ENCODE measurements around the gene PPP1R27.

The PPP1R27 gene

DNA sequence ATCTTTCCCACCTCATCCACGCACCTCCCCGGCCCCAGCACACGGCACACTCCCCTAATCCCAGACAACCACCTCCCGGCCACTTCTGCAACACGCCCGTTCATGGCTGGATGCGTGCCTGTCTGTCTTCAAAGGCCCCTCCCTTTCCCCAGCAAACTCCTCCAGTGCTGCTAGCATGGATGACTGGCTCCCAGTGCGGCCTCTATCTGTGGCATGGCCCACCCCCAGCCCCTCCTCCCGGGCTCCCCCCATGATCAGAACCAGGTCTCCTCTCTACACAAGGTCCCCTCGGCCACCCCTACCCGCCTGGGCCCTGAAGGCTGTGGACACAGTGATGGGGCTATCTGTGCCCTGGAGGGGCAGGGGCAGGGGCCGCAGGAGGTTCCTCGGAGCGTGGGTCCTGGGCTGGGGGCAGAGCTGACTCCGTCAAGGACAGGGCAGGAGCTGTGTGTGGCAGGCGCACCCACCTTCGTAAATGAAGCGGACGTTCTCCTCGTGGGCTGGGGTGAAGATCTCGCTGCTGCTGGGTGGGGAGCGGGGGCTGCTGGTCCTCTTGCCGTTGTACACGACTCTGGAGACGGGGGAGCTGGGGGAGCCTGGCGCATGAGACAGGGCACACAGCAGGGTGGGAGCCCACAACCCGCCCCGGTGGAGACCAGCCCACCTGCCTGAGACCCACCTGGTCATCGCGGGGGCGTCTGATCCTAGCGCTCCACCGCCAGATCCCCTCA lies 10.9 kb downstream of the PPP1R27 start:
- H4K20me1 ChIP-seq (ENCODE audit: insufficient read depth) = no peaks in the 10 kb centered on the region
- no peaks in the 10 kb centered on the region for H3K36me3 ChIP-seq (ENCODE audit: insufficient read depth)
- H3K79me2 ChIP-seq (ENCODE audit: insufficient read depth, low read depth) = no peaks in the 10 kb centered on the region
- TF ChIP-seq, protein P1, sequence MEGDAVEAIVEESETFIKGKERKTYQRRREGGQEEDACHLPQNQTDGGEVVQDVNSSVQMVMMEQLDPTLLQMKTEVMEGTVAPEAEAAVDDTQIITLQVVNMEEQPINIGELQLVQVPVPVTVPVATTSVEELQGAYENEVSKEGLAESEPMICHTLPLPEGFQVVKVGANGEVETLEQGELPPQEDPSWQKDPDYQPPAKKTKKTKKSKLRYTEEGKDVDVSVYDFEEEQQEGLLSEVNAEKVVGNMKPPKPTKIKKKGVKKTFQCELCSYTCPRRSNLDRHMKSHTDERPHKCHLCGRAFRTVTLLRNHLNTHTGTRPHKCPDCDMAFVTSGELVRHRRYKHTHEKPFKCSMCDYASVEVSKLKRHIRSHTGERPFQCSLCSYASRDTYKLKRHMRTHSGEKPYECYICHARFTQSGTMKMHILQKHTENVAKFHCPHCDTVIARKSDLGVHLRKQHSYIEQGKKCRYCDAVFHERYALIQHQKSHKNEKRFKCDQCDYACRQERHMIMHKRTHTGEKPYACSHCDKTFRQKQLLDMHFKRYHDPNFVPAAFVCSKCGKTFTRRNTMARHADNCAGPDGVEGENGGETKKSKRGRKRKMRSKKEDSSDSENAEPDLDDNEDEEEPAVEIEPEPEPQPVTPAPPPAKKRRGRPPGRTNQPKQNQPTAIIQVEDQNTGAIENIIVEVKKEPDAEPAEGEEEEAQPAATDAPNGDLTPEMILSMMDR (conservative IDR thresholded peaks at IDR 0.05; ENCODE audit: low read depth, low read length) = no peak
- H3K27ac ChIP-seq = no peak overlapping the region
- no peak overlapping the region for H3K9ac ChIP-seq
- H3K4me3 ChIP-seq (IDR thresholded peaks at IDR 0.05; ENCODE audit: insufficient read depth, low read depth, low read length) = no peak overlapping the region
- H3K4me2 ChIP-seq = no peak overlapping the region
- H2AFZ ChIP-seq (ENCODE audit: low read depth) = no peak overlapping the region
- H3K4me1 ChIP-seq (ENCODE audit: low read depth, poor library complexity, severe bottlenecking) = no peaks in the 10 kb centered on the region
- no peaks in the 10 kb centered on the region for H3K27me3 ChIP-seq (ENCODE audit: insufficient read depth, low read depth)

DNA sequence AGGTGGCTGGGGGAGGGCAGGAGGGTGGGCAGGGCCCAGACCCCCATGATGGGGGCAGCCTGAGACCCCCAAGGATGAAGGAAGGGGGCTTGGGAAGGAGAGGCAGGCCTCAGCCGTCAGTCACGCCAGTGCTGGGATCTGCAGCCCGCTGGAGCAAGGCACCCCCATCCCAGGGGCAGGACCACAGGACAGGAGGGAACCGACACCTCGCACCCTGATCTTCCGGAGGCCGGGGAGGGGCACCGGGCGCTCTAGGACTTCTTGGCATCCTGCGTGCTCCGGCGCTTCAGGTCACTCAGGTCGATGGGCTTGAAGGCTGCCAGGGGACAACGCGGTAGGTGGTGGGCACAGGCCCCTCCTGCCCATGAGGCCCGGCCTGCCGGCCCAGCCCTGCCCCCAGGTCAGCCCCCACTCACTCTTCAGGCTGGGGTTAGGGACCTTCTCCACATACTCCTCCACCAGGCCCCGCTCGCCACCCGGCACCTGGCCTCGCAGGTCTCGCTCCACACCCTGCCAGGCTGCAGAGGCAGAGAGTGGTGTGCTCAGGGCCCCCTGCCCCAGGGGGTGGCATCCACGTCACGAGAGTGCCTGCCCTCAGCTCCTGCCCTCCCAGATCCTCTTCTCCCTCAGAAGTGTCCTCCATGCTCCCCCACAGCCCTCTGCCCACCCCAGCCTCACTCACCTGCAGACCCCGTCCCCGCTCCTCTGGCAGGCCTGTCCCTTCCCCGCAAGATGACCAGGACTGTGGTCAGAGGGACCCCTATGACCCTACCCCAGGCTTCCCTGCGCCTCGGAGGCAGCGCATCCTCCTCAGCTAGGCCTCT lies 11.6 kb downstream of the PPP1R27 start:
- Histone ChIP-seq H3K4me3 (IDR thresholded peaks at IDR 0.05; ENCODE audit: insufficient read depth, low read depth, low read length) (no peak overlapping the region), H3K36me3 (ENCODE audit: insufficient read depth) (no peaks in the 10 kb centered on the region), H3K27me3 (ENCODE audit: insufficient read depth, low read depth) (peaks cover 2% of the 10 kb centered on the region; the same call in 1 of the 2 replicates), H4K20me1 (ENCODE audit: insufficient read depth) (no peaks in the 10 kb centered on the region), H3K79me2 (ENCODE audit: insufficient read depth, low read depth) (no peaks in the 10 kb centered on the region), H3K9ac (no peak overlapping the region), H3K4me1 (ENCODE audit: low read depth, poor library complexity, severe bottlenecking) (no peaks in the 10 kb centered on the region), H3K4me2 (no peak overlapping the region), H3K27ac (no peak overlapping the region), H2AFZ (ENCODE audit: low read depth) (no peak overlapping the region)
- TF ChIP-seq, protein P1 (conservative IDR thresholded peaks at IDR 0.05; ENCODE audit: low read depth, low read length) = no peak

DNA sequence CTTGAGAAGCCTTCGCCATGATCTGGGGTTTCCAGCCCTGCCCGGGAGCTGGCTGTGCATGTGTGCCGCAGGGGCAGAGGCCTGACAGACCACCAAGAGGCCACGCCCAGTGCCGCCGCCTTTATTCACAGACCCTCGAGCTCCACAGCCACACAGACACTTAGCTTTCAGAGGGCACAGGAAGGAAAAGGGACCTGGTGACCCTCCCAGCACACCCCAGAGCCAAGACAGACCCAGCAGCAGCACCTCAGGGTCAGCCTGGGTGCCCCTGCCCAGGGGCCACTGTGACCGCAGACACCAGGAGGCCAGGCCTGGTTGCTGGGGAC lies 12.6 kb downstream of the PPP1R27 start:
- TF ChIP-seq, protein P1 (conservative IDR thresholded peaks at IDR 0.05; ENCODE audit: low read depth, low read length) = no peak
- Histone ChIP-seq H3K4me3 (IDR thresholded peaks at IDR 0.05; ENCODE audit: insufficient read depth, low read depth, low read length) (no peak overlapping the region), H3K79me2 (ENCODE audit: insufficient read depth, low read depth) (no peaks in the 10 kb centered on the region), H3K4me1 (ENCODE audit: low read depth, poor library complexity, severe bottlenecking) (no peaks in the 10 kb centered on the region), H3K4me2 (no peak overlapping the region), H3K27me3 (ENCODE audit: insufficient read depth, low read depth) (peaks cover 11% of the 10 kb centered on the region), H3K36me3 (ENCODE audit: insufficient read depth) (no peaks in the 10 kb centered on the region), H4K20me1 (ENCODE audit: insufficient read depth) (no peaks in the 10 kb centered on the region), H2AFZ (ENCODE audit: low read depth) (no peak overlapping the region), H3K9ac (no peak overlapping the region), H3K27ac (no peak overlapping the region)

DNA sequence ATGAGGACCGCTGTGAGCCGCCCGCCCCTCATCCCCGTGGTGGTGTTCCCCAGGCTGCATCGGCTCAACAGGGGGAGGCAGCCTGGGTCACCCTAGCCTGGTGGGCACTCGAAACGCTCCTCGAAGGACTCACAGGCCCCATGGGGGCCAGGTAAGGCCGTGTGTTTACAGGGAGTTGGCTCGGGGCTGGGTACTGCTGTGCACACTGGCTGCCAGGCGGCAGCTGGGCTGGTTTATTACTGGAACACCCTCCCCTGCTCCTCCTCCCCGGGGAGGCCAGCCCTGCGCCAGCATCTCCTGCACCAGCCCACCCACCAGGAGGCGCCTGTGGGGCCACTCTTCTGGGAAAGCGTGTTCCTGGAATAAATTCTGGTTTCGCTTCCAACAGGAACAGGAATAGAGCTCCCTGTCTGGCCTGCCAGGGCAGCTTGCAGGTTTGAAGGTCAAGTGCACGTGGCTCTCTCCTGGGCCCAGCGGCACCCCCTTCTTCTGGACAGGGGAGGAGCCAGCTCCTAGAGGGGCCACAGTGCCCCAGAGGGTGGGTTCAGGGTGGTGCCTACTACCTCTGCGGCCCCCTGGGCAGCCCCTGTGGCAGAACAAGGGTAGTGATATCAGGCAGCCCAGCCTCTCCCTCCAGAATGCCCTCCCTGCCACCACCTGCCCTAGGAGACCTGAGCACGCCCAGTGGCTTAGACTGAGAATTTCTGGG lies 13.1 kb downstream of the PPP1R27 start:
- TF ChIP-seq, protein P1 (conservative IDR thresholded peaks at IDR 0.05; ENCODE audit: low read depth, low read length) = no peak
- H4K20me1 ChIP-seq (ENCODE audit: insufficient read depth) = no peaks in the 10 kb centered on the region
- no peak overlapping the region for H2AFZ ChIP-seq (ENCODE audit: low read depth)
- H3K27me3 ChIP-seq (ENCODE audit: insufficient read depth, low read depth) = peaks cover 16% of the 10 kb centered on the region
- H3K27ac ChIP-seq = no peak overlapping the region
- no peaks in the 10 kb centered on the region for H3K4me1 ChIP-seq (ENCODE audit: low read depth, poor library complexity, severe bottlenecking)
- H3K9ac ChIP-seq = no peak overlapping the region
- no peak overlapping the region for H3K4me3 ChIP-seq (IDR thresholded peaks at IDR 0.05; ENCODE audit: insufficient read depth, low read depth, low read length)
- no peak overlapping the region for H3K4me2 ChIP-seq
- H3K79me2 ChIP-seq (ENCODE audit: insufficient read depth, low read depth) = no peaks in the 10 kb centered on the region
- no peaks in the 10 kb centered on the region for H3K36me3 ChIP-seq (ENCODE audit: insufficient read depth)
